ENCODE data around the gene BOLL.
"Not testable (repeated sequence)": the region's sequence is repeated elsewhere in the genome, so short reads cannot be mapped to it uniquely, and the experiment has no call there.

BOLL gene

DNA sequence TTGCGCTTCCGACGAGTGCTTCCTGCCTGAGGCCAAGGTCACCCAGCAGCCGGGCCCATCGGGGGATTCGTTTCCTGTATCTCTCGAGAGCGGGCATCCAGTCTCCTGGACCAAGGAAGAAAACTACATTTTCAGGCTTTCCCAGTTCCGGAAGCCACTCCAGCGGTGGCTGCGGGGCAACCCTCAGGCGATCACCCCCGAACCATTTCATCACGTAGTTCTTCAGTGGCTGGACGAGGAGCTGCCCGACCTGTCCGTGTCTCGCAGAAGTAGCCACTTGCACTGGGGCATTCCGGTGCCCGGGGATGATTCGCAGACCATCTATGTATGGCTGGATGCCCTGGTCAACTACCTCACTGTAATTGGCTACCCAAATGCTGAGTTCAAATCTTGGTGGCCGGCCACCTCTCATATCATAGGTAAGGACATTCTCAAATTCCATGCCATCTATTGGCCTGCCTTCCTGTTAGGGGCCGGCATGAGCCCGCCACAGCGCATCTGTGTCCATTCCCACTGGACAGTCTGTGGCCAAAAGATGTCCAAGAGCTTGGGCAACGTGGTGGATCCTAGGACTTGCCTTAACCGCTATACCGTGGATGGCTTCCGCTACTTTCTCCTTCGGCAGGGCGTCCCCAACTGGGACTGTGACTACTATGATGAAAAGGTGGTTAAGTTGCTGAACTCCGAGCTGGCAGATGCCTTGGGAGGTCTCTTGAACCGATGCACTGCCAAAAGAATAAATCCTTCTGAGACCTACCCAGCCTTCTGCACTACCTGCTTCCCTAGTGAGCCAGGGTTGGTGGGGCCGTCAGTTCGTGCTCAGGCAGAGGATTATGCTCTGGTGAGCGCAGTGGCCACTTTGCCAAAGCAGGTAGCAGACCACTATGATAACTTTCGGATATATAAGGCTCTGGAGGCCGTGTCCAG is 78.9 kb downstream of the BOLL start:
- DNase-seq (ENCODE audit: low spot score): peak; percentile 5

DNA sequence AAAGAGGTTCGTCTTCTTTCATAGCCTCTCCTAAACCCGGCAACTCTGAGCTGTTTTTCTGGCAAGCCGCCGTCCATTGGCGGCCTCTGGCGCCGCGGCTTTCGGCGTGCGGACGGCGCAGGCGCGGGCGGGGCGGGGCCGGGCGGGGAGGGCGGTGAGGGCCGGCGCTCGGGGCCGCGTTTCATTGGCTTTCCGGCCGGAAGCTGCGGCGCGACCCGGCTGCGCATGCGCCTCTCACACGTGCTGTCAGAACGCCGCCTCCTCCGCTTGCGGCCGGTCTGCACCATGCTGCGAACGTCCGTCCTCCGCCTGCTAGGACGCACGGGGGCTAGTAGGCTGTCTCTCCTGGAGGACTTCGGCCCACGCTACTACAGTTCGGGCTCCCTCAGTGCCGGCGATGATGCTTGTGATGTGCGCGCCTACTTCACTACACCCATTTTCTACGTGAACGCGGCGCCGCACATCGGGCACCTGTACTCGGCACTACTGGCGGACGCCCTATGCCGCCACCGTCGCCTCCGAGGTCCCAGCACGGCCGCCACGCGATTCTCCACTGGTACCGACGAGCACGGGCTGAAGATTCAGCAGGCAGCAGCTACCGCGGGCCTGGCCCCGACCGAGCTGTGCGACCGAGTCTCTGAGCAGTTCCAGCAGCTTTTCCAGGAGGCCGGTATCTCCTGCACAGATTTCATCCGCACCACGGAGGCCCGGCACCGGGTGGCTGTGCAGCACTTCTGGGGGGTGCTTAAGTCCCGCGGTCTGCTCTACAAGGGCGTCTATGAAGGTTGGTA is 79.8 kb downstream of the BOLL start, which contains the start of gene MARS2:
MARS2 (plus strand) TSS at position 249 of the 791 bp plus-strand sequence; CDS start at position 286, 37 bp downstream.
- peak; percentile 96 for DNase-seq (ENCODE audit: low spot score)

DNA sequence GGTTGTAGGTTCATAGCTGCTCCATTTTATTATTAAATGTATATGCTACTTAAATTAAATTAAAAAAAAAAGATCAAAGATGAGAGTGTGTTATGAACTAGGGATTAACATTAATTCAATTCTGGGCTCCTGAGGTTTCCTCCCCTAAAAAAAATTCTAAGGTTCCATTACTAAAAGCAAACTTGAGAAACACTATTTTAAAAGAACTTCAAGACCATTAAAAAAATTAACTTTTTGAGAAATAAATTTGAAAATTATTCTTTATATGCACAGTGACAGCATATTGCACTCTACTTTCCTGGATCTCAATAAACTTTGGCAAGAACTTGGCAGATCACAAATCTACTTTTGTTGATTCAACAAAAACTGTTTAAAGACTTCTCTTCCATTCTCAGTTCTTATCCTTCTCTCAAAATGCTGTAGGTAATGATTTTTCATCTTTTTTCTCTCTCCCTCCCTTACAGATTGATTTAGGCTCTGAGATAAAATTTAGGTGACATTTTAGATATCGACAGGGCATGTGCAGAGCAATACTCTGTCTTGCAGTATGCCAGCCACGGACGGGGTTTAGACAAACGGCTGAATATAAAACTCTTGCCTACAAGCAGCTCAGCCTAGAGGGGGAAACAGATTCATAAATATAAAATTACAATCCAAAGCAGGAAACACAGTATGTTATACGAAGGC is 80.5 kb downstream of the BOLL start:
- no peak for DNase-seq (ENCODE audit: low spot score)

DNA sequence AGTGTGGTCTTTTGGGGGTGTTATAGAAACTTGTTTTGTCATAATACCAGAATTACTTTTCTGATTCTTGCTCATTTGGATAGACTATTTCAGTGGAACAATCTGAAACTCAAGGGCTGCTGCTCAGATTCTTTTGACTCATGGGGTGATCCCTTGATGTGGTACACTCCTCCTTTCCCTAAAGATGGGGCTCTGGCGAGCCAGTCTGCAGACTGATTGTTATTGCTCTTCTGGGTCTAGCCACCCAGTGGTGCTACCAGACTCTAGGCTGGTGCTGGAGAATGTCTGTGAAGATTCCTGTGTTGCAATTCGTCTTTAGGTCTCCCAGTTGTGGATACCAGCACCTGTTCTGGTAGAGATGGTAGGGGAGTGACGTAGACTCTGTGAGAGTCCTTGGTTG is 84.2 kb downstream of the BOLL start:
- DNase-seq (ENCODE audit: low spot score): no peak

DNA sequence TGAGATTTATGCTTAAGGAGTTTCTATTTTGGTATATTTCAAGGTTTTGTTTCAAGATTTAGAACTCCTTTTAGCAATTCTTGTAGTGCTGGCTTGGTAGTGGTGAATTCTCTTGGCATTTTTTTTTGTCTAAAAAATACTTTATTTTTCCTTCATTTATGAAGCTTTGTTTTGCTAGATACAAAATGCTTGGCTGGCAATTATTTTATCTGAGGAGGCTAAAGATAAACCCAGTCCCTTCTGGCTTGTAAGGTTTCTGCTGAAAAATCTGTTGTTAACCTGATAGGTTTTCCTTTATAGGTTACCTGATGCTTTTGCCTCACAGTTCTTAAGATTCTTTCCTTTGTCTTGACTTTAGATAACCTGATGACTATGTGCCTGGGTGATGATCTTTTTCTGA is 85.4 kb downstream of the BOLL start:
- not testable (repeated sequence) for DNase-seq (ENCODE audit: low spot score)

DNA sequence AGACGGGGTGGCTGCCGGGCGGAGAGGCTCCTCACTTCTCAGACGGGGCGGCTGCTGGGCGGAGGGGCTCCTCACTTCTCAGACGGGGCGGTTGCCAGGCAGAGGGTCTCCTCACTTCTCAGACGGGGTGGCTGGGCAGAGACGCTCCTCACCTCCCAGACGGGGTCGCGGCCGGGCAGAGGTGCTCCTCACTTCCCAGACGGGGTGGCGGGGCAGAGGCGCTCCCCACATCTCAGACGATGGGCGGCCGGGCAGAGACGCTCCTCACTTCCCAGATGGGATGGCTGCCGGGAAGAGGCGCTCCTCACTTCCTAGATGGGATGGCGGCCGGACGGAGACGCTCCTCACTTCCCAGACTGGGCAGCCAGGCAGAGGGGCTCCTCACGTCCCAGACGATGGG is 88.5 kb downstream of the BOLL start:
- not testable (repeated sequence) for DNase-seq (ENCODE audit: low spot score)

DNA sequence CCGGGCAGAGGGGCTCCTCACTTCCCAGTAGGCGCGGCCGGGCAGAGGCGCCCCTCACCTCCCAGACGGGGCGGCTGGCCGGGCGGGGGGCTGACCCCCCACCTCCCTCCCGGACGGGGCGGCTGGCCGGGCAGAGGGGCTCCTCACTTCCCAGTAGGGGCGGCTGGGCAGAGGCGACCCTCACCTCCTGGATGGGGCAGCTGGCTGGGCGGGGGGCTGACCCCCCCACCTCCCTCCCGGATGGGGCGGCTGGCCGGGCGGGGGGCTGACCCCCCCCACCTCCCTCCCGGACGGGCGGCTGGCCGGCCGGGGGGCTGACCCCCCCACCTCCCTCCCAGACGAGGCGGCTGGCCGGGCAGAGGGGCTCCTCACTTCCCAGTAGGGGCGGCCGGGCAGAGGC is 89.1 kb downstream of the BOLL start:
- not testable (repeated sequence) for DNase-seq (ENCODE audit: low spot score)

DNA sequence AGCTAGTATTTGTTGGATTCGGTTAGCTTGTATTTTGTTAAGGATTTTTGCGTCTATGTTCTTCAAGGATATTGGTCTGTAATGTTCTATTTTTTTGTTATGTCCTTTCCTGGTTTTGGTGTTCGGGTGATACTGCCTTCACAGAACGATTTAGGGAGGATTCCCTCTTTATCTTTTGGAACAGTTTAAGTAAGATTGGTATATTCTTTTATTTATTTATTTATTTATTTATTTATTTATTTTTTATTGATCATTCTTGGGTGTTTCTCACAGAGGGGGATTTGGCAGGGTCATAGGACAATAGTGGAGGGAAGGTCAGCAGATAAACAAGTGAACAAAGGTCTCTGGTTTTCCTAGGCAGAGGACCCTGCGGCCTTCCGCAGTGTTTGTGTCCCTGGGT is 89.9 kb downstream of the BOLL start:
- DNase-seq (ENCODE audit: low spot score): not testable (repeated sequence)

DNA sequence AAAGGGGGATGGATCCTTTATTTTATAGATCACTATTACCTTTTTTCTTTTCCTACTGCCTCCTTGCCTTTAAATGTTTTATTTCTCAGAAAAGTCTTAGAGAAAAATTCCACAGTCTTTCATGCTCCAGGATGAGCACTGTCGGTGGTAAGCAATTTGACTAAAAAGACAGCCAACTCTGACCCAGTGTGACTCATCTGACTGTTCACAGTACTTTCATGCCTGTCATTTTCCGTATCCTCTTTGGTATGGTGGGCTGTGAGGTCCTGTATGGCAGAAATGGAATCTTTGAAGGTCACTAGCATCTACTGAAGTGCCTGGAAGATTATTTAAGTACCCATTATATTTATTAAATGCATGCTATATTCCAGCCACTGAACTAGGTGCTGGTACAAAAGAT is 107.6 kb downstream of the BOLL start:
- no peak for DNase-seq (ENCODE audit: low spot score)

DNA sequence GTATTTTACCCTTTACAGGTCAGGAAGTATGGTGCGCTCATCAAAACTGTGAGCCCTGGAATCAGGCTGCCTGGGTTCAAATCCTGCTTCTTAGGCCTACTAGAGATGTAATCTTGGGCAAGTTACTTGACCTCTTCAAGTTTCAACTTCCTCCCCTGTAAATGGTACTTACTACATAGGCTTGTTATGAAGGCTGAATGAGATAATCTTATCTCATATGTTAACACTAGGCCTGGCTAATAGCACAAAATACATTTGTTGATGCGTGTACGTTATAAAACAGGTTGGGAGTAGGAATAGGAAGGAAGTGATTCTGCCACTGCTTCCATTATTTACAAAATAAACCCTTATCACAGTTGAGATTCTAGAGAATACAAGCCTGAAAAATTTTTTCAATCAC is 108.1 kb downstream of the BOLL start:
- DNase-seq (ENCODE audit: low spot score): no peak

Measured in LoVo (cell line).